ENCODE data around the gene WDSUB1.

GRCh38 chr2:159243529-159243928, 43.0 kb downstream of the WDSUB1 start:
- no peak for TF ChIP-seq RCOR1 (IDR thresholded peaks at IDR 0.05; ENCODE audit: insufficient replicate concordance, low read length)
- no peak for TF ChIP-seq RFX5 (IDR thresholded peaks at IDR 0.05; ENCODE audit: low read depth, low read length)
- no peak for TF ChIP-seq POLR2A (IDR thresholded peaks at IDR 0.05; ENCODE audit: low read depth, low read length)
- TF ChIP-seq, protein P1, sequence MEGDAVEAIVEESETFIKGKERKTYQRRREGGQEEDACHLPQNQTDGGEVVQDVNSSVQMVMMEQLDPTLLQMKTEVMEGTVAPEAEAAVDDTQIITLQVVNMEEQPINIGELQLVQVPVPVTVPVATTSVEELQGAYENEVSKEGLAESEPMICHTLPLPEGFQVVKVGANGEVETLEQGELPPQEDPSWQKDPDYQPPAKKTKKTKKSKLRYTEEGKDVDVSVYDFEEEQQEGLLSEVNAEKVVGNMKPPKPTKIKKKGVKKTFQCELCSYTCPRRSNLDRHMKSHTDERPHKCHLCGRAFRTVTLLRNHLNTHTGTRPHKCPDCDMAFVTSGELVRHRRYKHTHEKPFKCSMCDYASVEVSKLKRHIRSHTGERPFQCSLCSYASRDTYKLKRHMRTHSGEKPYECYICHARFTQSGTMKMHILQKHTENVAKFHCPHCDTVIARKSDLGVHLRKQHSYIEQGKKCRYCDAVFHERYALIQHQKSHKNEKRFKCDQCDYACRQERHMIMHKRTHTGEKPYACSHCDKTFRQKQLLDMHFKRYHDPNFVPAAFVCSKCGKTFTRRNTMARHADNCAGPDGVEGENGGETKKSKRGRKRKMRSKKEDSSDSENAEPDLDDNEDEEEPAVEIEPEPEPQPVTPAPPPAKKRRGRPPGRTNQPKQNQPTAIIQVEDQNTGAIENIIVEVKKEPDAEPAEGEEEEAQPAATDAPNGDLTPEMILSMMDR (conservative IDR thresholded peaks at IDR 0.05; ENCODE audit: low read depth, low read length), result no peak
- no peak for TF ChIP-seq CEBPB (IDR thresholded peaks at IDR 0.05; ENCODE audit: low read depth, low read length)
- no peak for TF ChIP-seq SMC3 (IDR thresholded peaks at IDR 0.05; ENCODE audit: low read depth, low read length)
- TF ChIP-seq, protein P2, sequence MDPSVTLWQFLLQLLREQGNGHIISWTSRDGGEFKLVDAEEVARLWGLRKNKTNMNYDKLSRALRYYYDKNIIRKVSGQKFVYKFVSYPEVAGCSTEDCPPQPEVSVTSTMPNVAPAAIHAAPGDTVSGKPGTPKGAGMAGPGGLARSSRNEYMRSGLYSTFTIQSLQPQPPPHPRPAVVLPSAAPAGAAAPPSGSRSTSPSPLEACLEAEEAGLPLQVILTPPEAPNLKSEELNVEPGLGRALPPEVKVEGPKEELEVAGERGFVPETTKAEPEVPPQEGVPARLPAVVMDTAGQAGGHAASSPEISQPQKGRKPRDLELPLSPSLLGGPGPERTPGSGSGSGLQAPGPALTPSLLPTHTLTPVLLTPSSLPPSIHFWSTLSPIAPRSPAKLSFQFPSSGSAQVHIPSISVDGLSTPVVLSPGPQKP (IDR thresholded peaks at IDR 0.05; ENCODE audit: borderline replicate concordance, low read depth, low read length), result no peak
- no peak for TF ChIP-seq MXI1 (IDR thresholded peaks at IDR 0.05; ENCODE audit: borderline replicate concordance, low read depth, low read length)
- no peak for TF ChIP-seq MAFK (IDR thresholded peaks at IDR 0.05; ENCODE audit: low read depth, low read length)
